Measurements from ENCODE around the gene KIFAP3. TPM values are rescaled to one million over a fixed set of nuclear protein-coding genes. Genes with fewer than 3 reads are reported as not detected.

Gene KIFAP3
- total RNA-seq (2022; extraction: Qiagen RNA extraction; ENCODE audit: low read depth): 7.0 to 13.3 TPM (median 12.2 TPM) in 5 replicates

DNA sequence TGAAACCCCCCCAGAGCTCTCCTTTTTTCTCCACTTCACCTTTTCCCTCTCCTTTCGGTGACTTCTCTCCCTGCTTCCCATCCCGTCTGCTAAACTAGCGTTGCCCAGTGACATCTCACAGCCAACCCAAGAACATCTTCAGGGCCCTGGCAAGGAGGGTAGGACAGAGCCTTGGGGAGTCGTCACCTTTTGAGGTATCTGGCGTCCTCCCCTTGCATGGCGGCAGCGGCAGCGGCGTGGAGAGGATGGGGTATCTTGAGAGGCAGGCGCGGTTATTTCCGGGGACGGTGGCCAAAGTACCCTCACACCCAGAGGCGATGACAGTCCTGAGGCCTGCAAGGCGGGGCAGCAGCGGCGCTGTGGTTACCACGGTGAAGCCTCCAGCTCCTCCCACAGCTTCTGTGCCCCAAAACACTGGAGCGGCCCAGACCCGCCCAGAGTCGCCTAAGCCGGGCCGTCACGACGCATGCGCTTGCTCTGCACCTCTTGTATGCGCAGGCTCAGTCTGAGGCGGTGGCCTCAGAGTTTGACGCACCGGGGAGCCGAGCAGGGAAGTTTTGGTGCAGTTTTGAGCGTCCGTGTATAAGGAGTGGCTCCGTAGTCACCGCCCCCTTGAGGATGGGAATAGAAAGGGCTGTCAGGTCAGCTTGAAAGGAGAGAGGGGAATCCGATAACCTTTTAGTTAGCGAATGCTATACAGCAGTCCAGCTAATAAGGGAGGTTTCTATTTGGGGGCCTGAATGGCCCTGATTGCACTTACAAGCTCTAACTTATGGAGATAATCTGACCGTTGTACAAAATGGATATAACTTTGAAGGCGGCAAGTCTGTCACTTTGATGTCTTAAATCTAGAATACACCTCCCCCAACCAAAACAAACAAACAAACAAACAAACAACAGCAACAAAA is at the start of gene KIFAP3:
TSS of gene KIFAP3 (minus strand) at position 446 of the 908 bp plus-strand sequence. CDS start at position 218, 228 bp downstream.

DNA sequence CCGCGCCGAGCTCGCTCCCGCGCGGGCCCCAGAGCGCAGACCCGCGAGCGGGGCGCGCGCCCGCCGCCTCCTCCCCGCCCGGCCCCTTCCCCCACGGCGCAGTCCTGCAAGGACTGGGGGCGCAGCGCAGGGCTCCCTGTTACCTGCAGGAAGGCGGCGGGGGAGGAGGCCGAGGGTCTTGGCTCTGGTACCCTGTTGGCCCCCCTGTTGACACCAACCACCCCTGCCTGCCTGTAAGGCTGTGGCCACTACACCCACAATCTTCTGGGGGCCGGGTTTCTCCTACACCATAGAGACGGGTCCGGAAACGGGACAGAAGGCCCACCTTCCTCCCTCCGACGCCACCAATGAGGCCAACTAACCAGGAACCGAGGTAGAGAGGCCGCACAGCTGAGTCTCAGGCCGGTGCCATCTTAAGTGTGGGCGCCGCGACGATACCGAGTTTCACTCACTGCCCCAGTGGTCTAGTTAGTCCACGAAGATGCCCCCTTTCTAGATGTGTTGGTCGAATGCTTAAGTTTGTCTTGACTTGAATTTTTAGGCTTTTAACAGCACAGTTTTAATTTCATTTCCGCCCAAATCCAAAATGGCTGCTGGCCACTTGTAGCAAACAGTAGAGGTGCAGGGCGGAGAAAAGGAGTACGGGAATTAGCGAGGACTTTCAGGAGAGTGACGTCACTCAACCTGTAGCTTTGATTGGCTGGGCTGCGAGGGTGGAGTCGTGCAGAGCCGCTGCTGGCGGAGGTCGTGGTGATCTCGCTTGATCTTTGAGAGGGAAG is 180.7 kb downstream of the KIFAP3 start, which contains the start of gene SCYL3:
TSS of gene SCYL3 (minus strand) at position 252 of the 779 bp plus-strand sequence. CDS start 5,056 bp downstream, outside the sequence.

Other genes starting within 250 kb of the KIFAP3 start
- 2.8 to 3.3 TPM (median 3.1 TPM) in 5 replicates for gene SCYL3, start 180.8 kb downstream of the KIFAP3 start, total RNA-seq (2022; extraction: Qiagen RNA extraction; ENCODE audit: low read depth)
- gene NTMT2, start 71.3 kb upstream of the KIFAP3 start, total RNA-seq (2022; extraction: Qiagen RNA extraction; ENCODE audit: low read depth): not detected in 5 replicates